B cell (primary cell): ENCODE data around the gene TNPO1. TPM values are rescaled to one million over a fixed set of nuclear protein-coding genes. Genes with fewer than 3 reads are reported as not detected.

ENCODE experiments used
- ATAC-seq: fragments of 200-7000 bp; cut with Tn5 transposase; one replicate; pipeline ENCODE4 v1.10.0; 2021; ENCODE audit warnings: low read depth, mild to moderate bottlenecking, moderate number of reproducible peaks, moderate library complexity
- CTCF ChIA-PET: fragments of 350-600 bp; sonication (Branson Sonifier 250); formaldehyde crosslinking; loops from one replicate; lab custom pipeline; 2021; ENCODE audit warnings: antibody characterized with exemption, inconsistent platforms; lab: Charles Lee
- POLR2A ChIA-PET: fragments of 350-600 bp; sonication (Branson Sonifier 250); formaldehyde crosslinking; loops from one replicate; lab custom pipeline; 2021; ENCODE audit warnings: antibody characterized with exemption; lab: Charles Lee
- DNase-seq: peaks from one replicate; pipeline ENCODE4 v3.0.0; 2013
- H2AFZ ChIP-seq: 2 replicates; pipeline ENCODE4 v1.6.1; 2012; ENCODE audit warnings: mild to moderate bottlenecking, low read depth, low read length; ENCODE audit not compliant: insufficient read depth, poor library complexity, severe bottlenecking
- H3K27ac ChIP-seq, 2 donors: 1 replicate in 1 of 2; 2 replicates in 1 of 2; pipeline ENCODE4 v1.5.1; 2012 to 2013; ENCODE audit warnings: low read length in 2 of 2, mild to moderate bottlenecking in 2 of 2, moderate library complexity in 1 of 2
- H3K27me3 ChIP-seq, 4 experiments: fragments of 200-600 bp in 1 of 4; sonication (generic) in 1 of 4; replicated peaks in 1 of 4; 1 replicate in 2 of 4; 2 replicates in 2 of 4; pipeline versions ENCODE4 v1.6.1 to v1.7.0; 2013 to 2016; ENCODE audit warnings: low read length in 3 of 4, mild to moderate bottlenecking in 2 of 4, mixed read lengths in 1 of 4, moderate library complexity in 1 of 4; ENCODE audit not compliant: insufficient read depth in 4 of 4, control insufficient read depth in 3 of 4; ENCODE audit errors: control extremely low read depth in 1 of 4
- H3K36me3 ChIP-seq, 2 experiments: replicated peaks in 1 of 2; 1 replicate in 1 of 2; 2 replicates in 1 of 2; pipeline versions ENCODE4 v1.6.1 to v1.7.1; 2013; ENCODE audit warnings: low read length in 1 of 2; ENCODE audit not compliant: insufficient read depth in 2 of 2, control insufficient read depth in 1 of 2; ENCODE audit errors: control extremely low read depth in 1 of 2, extremely low read depth in 1 of 2
- H3K4me1 ChIP-seq, 2 donors: fragments of 200-600 bp in 1 of 2; sonication (generic) in 1 of 2; 1 replicate in 1 of 2; 2 replicates in 1 of 2; pipeline versions ENCODE4 v1.5.1 to v1.6.1; 2013 to 2017; ENCODE audit warnings: low read length in 2 of 2; ENCODE audit not compliant: control insufficient read depth in 2 of 2, insufficient read depth in 2 of 2
- H3K4me2 ChIP-seq: replicated peaks from 2 replicates; pipeline ENCODE3; 2012; ENCODE audit warnings: mild to moderate bottlenecking, low read depth, low read length; ENCODE audit not compliant: poor library complexity, severe bottlenecking
- H3K4me3 ChIP-seq, 5 experiments: fragments of 200-600 bp in 1 of 5; sonication (generic) in 1 of 5; 1 replicate in 3 of 5; 2 replicates in 2 of 5; pipeline versions ENCODE4 v1.5.1 to v1.7.0; 2011 to 2016; ENCODE audit warnings: low read length in 4 of 5, mild to moderate bottlenecking in 4 of 5, low read depth in 2 of 5, control low read depth in 1 of 5, moderate library complexity in 1 of 5; ENCODE audit not compliant: insufficient read depth in 1 of 5; ENCODE audit errors: control extremely low read depth in 1 of 5, extremely low read depth in 1 of 5
- H3K79me2 ChIP-seq: fragments of 200-600 bp; sonication (generic); one replicate; pipeline ENCODE4 v1.6.0; 2016; ENCODE audit warnings: low read length; ENCODE audit not compliant: control insufficient read depth, insufficient read depth
- H3K9ac ChIP-seq: fragments of 200-600 bp; sonication (generic); 2 replicates; pipeline ENCODE4 v1.6.1; 2017; ENCODE audit warnings: mild to moderate bottlenecking, low read length, moderate library complexity
- H3K9me3 ChIP-seq, 3 donors: one replicate each; pipeline versions ENCODE4 v1.6.1 to v1.7.1; 2013; ENCODE audit warnings: low read length in 2 of 3; ENCODE audit not compliant: control insufficient read depth in 2 of 3, insufficient read depth in 1 of 3; ENCODE audit errors: control extremely low read depth in 1 of 3
- H4K20me1 ChIP-seq: 2 replicates; pipeline ENCODE4 v1.6.0; 2012; ENCODE audit warnings: mild to moderate bottlenecking, low read length; ENCODE audit not compliant: insufficient read depth, control insufficient read depth, poor library complexity, severe bottlenecking
- H3K27ac Mint-ChIP-seq: one replicate; pipeline ENCODE4 v1.8.0; 2021; ENCODE audit warnings: mixed read lengths
- H3K27me3 Mint-ChIP-seq: one replicate; pipeline ENCODE4 v1.8.0; 2021; ENCODE audit warnings: mixed read lengths
- H3K4me1 Mint-ChIP-seq: one replicate; pipeline ENCODE4 v1.8.0; 2021; ENCODE audit warnings: mixed read lengths
- H3K4me3 Mint-ChIP-seq: one replicate; pipeline ENCODE4 v1.8.0; 2021; ENCODE audit warnings: mixed read lengths
- H3K9me3 Mint-ChIP-seq: one replicate; pipeline ENCODE4 v1.8.0; 2022; ENCODE audit warnings: mixed read lengths; ENCODE audit not compliant: insufficient read depth
- CTCF ChIP-seq: fragments of 200-600 bp; IDR thresholded peaks from one replicate; pipeline ENCODE4 v1.8.0; 2022; ENCODE audit warnings: antibody characterized with exemption, mild to moderate bottlenecking
- EZH2 ChIP-seq: IDR thresholded peaks from 2 replicates; pipeline ENCODE4 v1.6.1; 2012; ENCODE audit warnings: borderline replicate concordance, low read depth, mild to moderate bottlenecking, moderate library complexity, low read length; ENCODE audit not compliant: insufficient read depth, poor library complexity, severe bottlenecking
- WGBS: methylation state at CpG from one replicate; pipeline ENCODE4 v1.1.5; 2013; ENCODE audit warnings: missing lambda C conversion rate; ENCODE audit not compliant: insufficient coverage; 5-methylcytosine and 5-hydroxymethylcytosine counted together
- intact Hi-C: fragments of 100-400 bp; cut with micrococcal nuclease; formaldehyde crosslinking; loops from one replicate; pipeline ENCODE4 v1.10.0; 2022
- polyA plus RNA-seq: library from polyadenylated mRNA; depleted of rRNA; stranded (reverse); fragments of >200 nt; gene quantifications from 2 replicates; pipeline ENCODE4 v1.2.3, GENCODE V29; 2012
- total RNA-seq, 2 donors: library from RNA; stranded (reverse); fragments of 120-200 nt in 1 of 2; gene quantifications; 1 replicate in 1 of 2; 2 replicates in 1 of 2; pipeline versions ENCODE4 v1.2.3 to v1.2.4, GENCODE V29; 2013 to 2022

Gene TNPO1
- total and polyA plus RNA-seq, 2 donors (not counting 1 experiment from before 2014, with no cell fraction given): 6.4 to 102 TPM

- no peak for TF ChIP-seq EZH2
- no peak for TF ChIP-seq CTCF
- no peak overlapping the region for H3K4me3 Mint-ChIP-seq
- no peaks in the 10 kb centered on the region for H3K9me3 ChIP-seq
- no peak for DNase-seq
- no CpG with 5 or more reads among the region's 2 CpGs for WGBS
- no peak overlapping the region for H2AFZ ChIP-seq
- H3K27me3 ChIP-seq: no peaks in the 10 kb centered on the region
- no peaks in the 10 kb centered on the region for H3K36me3 ChIP-seq
- ChIA-PET POLR2A (no interaction called here), CTCF (interaction anchor here (0.8 to 1.4 kb wide), 2 partner anchors 10 to 29 kb away, joined by 4 read pairs; no protein-coding TSS in a partner anchor)
- H3K9ac ChIP-seq: no peak overlapping the region
- no peak overlapping the region for H3K27ac Mint-ChIP-seq
- no peak for ATAC-seq
- intact Hi-C loops: loop anchor here (2.0 to 10.0 kb wide), 3 partner anchors 19 to 1839 kb away; partner anchors contain the start of genes ANKRA2, HEXB and UTP15
- peaks cover 31% of the 10 kb centered on the region for H4K20me1 ChIP-seq
- H3K4me1 Mint-ChIP-seq: peaks cover 49% of the 10 kb centered on the region
- H3K27ac ChIP-seq: no peak overlapping the region
- no peaks in the 10 kb centered on the region for H3K27me3 Mint-ChIP-seq
- H3K4me3 ChIP-seq: no peak overlapping the region
- no peaks in the 10 kb centered on the region for H3K9me3 Mint-ChIP-seq
- H3K79me2 ChIP-seq: peaks cover 49% of the 10 kb centered on the region
- H3K4me2 ChIP-seq: no peak overlapping the region
- peaks cover 16 to 32% of the 10 kb centered on the region in 2 donors for H3K4me1 ChIP-seq
These were observed 29.4 kb downstream of the TNPO1 start for GRCh38 chr5:72845889-72846288.

- H3K27ac Mint-ChIP-seq: no peak overlapping the region
- Histone ChIP-seq H2AFZ (no peak overlapping the region), H3K4me1 (peaks cover 16 to 38% of the 10 kb centered on the region in 2 donors), H3K79me2 (peaks cover 49% of the 10 kb centered on the region), H3K27me3 (no peaks in the 10 kb centered on the region), H3K4me3 (no peak overlapping the region), H3K9ac (no peak overlapping the region), H3K36me3 (no peaks in the 10 kb centered on the region), H4K20me1 (peaks cover 37% of the 10 kb centered on the region), H3K4me2 (no peak overlapping the region), H3K27ac (no peak overlapping the region), H3K9me3 (no peaks in the 10 kb centered on the region)
- DNase-seq: no peak
- no peaks in the 10 kb centered on the region for H3K27me3 Mint-ChIP-seq
- intact Hi-C loops: loop anchor here (10.0 kb wide), 2 partner anchors 718 to 1838 kb away; partner anchors contain the start of genes ANKRA2, HEXB and UTP15
- ChIA-PET CTCF (interaction anchor here (0.8 kb wide), 1 partner anchor 29 kb away, joined by 4 read pairs; no protein-coding TSS in a partner anchor), POLR2A (no interaction called here)
- H3K9me3 Mint-ChIP-seq: no peaks in the 10 kb centered on the region
- no CpG with 5 or more reads among the region's 2 CpGs for WGBS
- H3K4me3 Mint-ChIP-seq: no peak overlapping the region
- TF ChIP-seq EZH2 (no peak), CTCF (no peak)
- peaks cover 52% of the 10 kb centered on the region for H3K4me1 Mint-ChIP-seq
- no peak for ATAC-seq
These were observed 30.0 kb downstream of the TNPO1 start for GRCh38 chr5:72846483-72846882.
